GM19099 (cell line): ENCODE data around the gene DMRTB1.

ENCODE experiments used
- POLR2A ChIP-seq: IDR thresholded peaks from 3 replicates; pipeline ENCODE4 v1.6.1; 2011; ENCODE audit warnings: low read depth; ENCODE audit not compliant: insufficient read length; ENCODE audit errors: extremely low read depth

The DMRTB1 gene

DNA sequence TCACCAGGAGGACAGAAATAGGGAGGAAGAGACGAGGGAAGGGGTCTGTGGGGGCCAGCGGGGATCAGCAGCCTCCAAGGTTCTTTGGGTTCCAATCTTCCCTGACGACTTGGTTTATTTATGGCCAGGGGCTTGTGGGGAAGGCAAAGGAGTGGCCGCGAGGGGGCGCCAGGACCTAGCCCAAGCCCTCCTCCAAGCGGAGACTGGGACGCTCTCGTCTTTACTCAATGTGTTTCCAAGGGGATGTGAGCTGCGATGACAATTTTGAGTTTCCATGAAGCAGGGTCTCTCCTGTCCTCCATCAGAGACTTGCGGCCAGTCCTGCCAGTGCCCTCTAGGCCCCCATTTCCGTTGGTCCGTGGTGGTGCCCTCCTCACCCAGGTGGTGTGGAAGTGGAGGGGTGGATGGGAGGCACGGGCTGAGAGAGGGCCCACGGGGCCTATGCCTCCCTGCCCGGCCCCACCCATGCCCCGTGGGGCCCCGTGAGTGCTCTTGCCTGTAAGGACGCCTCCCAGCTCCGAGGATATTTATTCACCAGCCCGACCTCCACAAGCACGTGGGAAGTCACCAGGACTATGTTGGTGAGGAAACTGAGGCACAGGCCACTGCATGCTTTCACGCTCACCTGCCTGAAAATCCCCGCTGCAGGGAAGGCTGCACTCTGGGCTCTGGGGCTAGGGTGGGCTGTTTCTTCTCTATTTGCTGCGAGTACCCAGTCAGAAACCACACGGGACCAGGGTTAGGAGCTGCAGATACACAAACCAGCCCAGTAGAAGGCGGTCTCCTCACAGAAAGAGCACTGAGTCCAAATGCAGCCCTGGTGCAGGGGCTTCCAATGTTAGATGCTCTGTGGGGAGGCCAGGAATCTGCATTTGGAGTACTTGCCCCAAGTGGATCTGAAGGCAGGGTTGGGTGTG is 26.5 kb downstream of the DMRTB1 start:
- no peak for TF ChIP-seq POLR2A

DNA sequence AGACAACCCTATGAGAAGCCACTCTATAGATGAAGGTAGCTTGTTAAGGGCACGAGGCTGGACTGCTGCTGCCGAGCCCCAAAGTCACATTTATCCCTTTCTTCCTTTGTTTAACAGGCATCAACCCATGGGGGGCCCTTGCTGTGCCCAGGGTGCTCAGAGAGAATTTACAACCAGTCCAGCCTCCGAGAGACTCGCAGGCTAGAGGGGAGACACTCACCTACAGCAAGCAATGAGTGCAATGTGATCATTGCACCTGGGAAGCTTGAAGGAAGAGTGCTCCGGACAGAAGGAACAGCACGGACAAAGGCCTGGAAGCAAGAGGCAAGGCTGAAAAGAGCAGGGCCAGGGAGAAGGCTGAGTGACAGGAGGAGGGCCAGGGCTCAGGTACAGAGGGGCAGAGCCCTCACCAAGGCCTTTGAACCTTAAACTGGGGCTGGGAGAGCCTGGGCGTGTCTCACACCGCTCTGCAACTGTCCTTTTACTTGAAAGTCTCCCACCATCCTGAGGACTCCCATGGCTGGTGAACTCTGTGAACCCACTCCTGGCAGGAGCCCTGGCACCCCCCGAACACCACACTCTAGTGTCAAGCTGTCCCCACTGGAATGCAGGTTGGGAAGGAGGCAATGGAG is 27.3 kb downstream of the DMRTB1 start:
- no peak for TF ChIP-seq POLR2A

DNA sequence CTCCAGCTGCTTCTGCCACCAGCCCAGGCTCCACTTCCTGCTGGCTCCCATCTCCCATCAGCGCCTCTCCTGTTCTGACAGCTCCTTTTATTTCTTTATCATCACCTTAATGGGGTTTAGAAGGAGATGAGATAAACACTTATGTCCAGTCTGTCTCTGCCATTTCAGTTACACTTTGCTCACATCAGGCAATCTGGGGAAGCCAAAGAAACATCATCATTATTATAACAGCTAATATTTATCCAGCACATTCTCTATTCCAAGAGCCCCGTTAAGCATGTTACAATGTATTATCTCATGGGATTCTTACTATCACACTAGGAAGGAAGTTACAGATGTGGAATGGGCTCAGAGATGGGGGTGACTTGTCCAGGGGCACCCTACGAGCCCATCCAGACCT is 31.2 kb downstream of the DMRTB1 start:
- no peak for TF ChIP-seq POLR2A

DNA sequence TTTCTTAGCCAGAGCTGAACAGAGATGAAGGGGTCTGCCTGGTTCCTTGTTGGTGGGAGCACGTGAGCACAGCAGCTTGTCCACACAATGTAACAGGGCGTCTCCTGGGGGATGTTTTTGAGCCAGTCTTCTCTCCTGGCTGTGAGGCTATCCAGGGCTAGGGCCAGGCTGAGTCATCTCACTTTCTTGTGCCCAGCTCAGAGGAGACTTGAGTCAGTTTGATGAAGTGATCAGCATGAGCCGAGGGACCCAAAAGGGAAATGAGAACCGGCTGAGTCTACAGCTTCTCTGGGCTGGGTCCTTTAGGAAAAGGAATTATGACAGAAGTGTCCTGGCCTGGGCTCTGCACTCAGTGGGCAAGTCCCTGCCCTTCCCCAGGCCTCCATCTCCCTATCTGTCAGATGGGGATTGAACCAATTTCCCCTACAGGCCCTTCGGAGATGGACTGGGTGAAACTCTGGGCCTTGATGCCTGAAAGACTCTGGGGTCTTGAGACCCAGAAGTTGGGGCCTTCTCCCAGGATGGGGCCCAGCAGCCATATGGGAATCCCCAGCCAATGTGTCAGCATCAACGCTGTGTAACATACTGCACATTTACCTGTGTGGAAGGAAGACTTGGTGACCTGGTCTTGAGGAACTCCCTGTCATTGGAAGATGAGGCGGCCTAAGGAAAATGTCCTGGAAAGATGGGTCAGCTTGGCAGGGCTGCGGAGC is 36.6 kb downstream of the DMRTB1 start:
- TF ChIP-seq POLR2A, result no peak

DNA sequence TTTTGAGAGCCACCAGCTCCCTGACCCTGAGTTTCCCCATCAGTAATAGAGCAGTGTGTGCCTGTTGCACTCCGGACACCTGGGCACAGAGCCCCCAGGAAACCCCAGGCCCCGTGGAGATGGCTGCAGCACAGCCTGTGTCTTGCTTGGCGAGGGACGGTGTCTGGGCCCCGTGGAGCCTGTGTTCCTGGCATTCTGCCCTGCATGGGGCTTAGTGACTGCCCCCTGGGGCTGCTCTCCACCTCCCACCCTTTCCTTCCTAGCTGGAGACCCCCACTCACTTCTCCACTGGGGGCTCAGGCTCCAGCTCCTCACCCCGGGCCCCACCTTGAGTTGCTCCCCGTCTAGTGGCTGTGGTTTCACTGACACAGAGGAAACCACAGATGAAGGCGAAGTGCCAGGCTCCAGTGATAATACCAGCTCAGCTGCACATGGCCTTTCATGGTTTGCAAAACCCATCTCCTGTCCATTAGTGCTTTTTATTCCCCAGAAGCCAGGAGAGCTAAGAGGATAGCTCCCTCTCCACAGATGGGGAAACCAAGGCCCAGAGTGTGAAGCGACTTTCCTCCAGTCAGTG is 39.4 kb downstream of the DMRTB1 start:
- no peak for TF ChIP-seq POLR2A

DNA sequence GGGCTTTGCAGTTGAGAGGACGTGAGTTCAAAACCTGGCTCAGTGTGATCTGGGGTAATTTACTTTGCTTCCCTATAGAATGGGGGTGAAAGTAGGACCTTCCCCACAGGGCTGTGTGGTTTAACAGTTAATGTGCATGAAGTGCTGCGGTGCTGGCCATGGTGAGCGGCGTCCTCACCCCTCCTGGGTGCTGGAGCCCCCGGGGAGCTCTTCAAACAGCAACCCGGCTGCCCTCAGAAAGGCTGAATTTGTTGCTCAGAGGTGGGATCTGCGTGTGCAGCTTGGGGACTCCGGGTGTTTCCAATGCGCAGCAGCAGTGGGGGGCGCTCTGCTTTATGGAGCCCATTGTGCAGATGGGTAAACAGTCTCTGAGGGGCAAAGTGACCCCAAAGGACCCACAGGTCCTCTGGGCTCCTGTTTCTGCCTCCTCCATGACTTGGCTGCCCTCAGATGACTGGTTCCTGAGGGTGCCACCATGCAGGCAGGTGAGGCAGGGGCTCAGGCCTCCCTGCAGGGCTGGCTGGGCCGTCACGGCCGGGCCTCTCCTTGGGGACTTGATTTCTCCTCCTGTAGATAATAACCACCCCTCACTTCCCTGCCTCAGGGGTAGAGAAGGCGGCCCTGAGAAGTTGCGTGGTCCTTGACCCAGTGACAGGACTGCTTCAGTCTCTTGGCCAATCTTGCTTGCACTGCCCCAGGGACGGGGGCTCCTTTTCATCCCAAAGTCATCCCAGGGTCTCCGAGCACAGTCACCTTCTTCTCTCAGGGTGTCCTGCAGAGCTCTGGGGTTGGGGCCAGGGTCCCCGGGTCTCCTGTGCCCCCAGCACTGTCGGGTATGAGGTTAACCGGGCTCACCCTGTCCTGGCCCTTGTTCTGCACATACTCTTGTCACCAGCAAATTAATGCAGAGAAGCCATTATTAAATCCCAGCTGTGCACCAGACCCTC is 40.3 kb downstream of the DMRTB1 start:
- no peak for TF ChIP-seq POLR2A

DNA sequence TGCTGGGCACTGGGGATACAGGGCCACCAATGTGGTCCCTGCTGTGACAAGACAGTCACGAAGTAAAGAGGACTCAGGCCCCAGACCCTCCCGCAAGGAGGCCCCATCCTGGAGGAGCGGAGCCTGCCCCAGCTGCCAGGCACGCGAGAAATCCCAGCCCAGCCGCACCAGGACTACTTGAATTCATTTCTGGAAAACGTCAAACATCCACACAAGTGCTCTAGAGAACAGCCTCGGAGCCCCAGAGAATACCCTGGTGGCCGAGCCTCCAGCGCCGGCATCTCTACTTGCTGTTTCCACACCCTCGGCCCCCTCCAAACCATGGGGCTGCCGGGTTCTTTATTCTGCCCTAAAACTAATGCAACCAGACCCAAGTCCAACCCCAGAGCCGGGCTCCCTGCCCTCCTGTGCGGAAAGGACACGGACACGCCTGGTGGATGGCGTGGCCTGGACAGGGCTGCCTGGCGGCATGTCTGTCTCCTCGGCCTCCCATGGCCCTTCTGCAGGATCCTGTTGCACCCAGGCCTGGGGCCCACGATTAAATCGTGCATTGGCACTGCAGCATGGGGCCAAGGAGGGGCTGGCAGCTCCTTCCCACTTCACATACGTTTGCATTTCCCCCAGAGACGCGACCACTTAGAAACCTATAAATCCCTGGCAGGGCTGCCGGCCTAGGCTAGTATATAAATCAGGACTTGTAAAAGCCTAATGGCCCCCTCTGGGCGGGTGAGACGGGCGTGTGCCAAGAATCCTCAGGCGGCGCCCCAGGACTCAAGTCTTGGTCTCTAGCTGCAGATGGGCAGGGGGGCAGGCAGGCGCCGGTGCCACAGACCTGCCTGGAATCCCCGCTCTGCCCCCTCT is 41.2 kb downstream of the DMRTB1 start:
- TF ChIP-seq POLR2A, result no peak

DNA sequence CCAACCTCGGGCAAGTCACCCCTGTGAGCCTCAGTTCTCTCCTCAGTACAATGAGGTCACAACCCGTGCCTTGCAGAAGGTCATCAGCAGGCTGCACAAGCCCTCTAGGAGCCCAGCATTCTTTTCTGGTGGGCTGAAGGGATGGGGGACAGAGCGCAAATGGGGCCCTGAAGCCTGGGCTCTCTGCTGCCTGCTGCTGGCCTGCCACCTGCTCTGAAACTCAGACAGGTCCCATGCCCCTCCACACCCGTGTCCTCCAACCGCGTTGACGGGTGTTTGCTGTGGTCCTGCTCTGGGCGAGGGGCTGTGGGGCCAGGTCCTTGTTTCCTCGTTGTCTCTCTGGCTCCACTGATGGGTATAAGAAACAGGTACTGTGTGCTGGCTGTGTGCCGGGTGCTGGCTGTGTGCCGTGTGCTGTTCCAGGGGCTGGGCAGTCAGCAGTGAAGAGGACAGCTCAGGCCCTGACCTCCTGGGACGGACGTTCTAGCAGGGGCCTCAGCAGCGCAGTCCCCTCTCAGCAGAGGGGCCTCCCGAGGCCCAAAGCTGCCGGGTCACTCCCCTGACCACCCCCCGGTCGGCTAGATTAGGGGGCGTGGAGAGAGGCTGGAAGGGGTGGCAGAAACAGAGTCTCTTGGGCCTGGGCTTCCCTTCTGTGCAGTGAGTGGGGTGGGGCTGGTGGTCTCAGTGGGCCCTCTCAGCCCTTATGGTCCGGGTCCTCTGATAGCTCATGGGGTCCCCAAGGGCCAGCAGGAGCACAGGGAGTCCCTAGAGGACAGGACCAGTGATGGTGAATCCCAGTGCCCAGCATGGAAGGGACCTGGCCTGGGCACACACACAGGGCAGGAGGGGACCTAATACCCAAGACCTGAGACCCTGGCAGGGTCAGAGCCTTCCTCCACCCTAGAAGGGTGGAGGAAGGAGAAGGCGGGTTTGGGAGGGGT is 42.1 kb downstream of the DMRTB1 start:
- no peak for TF ChIP-seq POLR2A

DNA sequence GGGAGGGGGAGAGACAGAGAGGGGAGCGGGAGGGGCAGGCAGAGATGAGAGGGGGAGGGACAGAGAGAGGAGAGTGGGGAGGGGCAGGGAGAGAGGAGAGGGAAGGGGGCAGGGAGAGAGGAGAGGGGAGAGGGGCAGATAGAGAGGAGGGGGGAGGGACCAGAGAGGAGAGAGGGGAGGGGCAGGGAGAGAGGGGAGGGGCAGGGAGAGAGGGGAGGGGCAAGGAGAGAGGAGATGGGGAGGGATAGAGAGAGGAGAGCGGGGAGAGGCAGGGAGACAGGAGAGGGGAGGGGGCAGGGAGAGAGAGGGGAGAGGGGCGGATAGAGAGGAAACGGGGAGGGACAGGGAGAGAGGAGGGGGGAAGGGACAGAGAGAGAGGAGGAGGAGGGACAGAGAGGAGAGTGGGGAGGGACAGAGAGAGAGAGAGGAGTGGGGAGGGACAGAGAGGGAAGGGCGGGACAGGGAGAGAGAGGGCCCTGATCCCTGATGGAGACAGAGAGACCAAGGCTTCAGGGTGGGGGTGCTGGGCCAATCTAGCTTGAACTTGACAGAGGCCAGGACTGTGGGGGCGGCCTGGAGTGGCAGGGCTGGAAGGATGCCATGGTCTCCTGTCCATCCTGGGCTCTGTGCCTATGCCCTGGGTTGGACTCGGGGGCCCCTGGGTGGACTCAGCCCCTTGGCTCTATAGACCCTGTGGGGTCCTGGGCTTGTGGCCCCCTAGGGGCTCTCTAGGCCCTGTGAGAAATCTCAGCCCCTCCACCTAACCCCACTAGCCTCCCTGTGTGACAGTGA is 43.6 kb downstream of the DMRTB1 start:
- TF ChIP-seq POLR2A, result no peak

DNA sequence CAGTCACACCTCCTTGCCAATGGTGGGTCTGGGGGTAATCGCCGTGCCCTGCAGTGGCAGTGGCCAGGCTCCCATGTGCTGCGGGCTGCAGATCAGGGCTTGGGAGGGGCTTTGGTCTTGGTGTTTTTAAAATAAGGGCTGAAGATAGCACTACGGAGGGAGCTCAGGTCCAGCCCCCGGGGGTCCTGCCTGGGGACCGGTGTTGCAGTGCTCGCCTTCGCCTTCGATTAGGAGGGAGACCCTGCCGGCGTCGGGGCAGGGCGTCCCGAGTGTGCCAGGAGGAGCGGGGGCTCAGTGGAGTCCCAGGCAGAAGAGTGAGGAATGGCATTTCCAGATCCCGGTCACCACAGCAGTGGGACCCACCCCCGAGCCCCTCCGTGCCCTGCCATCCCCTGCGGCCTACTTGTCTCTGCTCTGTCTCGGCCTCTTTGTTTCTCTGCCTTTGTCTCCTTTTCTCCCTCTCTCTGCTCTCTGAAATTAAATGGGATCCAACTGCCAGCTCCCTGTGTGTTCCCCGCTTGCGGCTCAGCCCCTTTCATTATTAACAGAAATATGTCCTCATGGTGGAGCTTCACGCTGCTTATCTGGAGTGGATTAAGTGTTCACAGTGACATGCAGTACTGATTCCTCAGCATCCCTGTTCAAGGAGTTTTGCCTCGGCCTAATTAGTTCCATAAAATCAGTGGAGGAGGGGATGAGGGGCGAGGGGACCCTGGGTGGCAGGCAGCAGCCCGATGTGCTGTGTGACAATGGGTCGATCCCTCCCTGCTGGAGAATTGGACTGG is 44.4 kb downstream of the DMRTB1 start:
- TF ChIP-seq POLR2A, result no peak

DNA sequence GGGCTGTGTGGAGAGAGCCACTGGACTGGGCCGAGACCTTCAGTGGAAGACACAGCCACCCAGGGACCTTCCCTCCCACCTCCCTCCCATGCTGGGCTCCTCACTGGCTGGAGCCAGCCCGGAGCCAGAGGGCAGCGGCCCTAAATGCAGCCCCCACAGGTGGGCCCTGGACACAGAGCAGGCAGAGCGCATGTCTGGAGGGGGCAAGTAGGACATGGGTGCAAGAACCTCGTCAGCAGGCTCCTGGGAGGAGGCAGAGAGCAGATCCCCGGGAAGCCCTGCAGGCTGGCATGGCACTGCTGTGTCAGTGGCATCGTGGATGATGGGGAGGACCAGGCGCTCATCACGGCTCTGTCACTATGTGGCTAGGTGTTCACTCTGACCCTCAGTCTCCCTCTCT is 45.7 kb downstream of the DMRTB1 start:
- TF ChIP-seq POLR2A, result no peak
